Left lobe of liver (tissue), 2 donors: ENCODE results near the gene VPS39. TPM values are rescaled to one million over a fixed set of nuclear protein-coding genes. Genes with fewer than 3 reads are reported as not detected.
A peak's percentile ranks its signal among the peaks of the same experiment; 100 is the strongest.
"Not testable (repeated sequence)": the region's sequence is repeated elsewhere in the genome, so short reads cannot be mapped to it uniquely, and the experiment has no call there.

Source experiments
- ATAC-seq: fragments of 200-7000 bp; cut with Tn5 transposase; one replicate; pipeline ENCODE4 v1.9.1; 2020; ENCODE audit warnings: mild to moderate bottlenecking, moderate library complexity
- DNase-seq: peaks from one replicate; pipeline ENCODE4 v3.0.0-alpha.2; 2020; ENCODE audit warnings: low spot score
- total RNA-seq: library from RNA; stranded (reverse); gene quantifications from one replicate; pipeline ENCODE4 v1.2.1, GENCODE V29; 2021
- donor health status: DM: no; HTN: no; CAD: no; lungs with moderate emphysema.
- donor health status: DM: no; HTN: yes; CAD: no.

Gene VPS39, protein sequence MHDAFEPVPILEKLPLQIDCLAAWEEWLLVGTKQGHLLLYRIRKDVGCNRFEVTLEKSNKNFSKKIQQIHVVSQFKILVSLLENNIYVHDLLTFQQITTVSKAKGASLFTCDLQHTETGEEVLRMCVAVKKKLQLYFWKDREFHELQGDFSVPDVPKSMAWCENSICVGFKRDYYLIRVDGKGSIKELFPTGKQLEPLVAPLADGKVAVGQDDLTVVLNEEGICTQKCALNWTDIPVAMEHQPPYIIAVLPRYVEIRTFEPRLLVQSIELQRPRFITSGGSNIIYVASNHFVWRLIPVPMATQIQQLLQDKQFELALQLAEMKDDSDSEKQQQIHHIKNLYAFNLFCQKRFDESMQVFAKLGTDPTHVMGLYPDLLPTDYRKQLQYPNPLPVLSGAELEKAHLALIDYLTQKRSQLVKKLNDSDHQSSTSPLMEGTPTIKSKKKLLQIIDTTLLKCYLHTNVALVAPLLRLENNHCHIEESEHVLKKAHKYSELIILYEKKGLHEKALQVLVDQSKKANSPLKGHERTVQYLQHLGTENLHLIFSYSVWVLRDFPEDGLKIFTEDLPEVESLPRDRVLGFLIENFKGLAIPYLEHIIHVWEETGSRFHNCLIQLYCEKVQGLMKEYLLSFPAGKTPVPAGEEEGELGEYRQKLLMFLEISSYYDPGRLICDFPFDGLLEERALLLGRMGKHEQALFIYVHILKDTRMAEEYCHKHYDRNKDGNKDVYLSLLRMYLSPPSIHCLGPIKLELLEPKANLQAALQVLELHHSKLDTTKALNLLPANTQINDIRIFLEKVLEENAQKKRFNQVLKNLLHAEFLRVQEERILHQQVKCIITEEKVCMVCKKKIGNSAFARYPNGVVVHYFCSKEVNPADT
- total RNA-seq = 21.4 TPM

DNA sequence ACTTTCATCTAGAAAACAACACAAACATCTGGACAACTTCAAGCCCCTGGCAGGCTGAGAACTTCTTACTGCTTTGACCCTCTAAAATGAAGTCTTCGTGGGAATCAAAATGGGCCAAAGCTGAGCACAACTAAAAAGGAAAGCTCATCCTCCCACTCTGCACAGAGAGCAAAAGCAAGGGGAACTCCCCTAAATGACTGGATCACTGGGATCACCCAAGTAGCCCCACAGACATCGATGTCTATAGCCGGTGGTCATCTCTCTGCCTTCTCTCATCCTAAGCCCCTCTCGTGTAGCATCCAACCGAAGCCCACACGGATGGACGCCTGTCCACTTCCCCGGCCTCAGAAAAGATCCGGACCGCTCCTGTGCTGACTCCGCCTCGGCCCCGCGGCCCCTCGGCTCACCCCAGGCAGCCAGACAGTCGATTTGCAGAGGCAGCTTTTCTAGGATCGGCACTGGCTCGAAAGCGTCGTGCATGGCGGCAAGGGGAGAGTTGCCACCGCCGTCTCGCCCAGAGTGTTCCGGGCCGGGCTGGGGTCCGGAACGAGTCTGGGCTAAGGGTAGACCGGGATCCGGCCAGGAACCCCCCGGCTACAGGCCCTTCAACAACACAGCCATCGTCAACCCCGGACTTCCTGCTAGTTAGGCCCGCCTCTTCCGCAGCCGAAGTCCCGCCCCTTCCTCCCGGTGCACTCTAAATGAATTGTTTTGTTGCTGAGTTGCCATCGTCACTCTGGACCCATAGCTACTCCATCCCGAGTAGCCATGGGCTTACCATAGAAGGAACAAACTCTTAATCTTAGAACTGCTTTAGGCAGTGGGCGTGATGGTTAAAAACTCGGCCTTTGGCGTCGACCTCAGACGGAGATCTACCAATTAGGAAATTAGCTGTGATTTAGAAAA lies at the start of gene VPS39:
Gene VPS39, minus strand, starts transcription at position 631 of the 906 bp plus-strand sequence. Its CDS starts 151 bp downstream, at position 480.
- DNase-seq = peak; percentile 75
- peak; percentile 98 for ATAC-seq

DNA sequence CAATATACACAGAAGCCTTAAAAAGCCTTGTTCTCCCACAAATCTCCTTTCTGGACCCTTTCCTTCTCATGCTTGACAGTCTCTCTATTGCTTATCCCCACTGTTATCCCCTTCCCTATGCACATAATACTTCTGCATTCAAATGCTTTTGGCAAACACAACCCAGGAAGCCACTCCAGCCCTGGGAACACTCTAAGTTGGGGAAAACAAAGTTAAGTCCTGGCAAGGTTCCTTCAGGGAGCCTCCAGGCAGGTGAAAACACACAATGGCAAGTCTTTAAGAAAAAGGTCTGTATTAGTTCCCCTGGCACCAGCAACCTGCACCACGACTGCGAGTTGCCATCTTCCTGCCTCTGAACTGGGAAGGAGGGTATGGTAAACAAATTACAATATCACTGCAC lies 45.2 kb upstream of the VPS39 start:
- ATAC-seq (no peak), DNase-seq (no peak)

- no peak for ATAC-seq
- DNase-seq = no peak
These were observed 32.7 kb upstream of the VPS39 start for GRCh38 chr15:42240823-42241222.

GRCh38 chr15:42239528-42240182 lies 31.6 kb upstream of the VPS39 start:
- no peak for DNase-seq
- ATAC-seq = no peak

DNA sequence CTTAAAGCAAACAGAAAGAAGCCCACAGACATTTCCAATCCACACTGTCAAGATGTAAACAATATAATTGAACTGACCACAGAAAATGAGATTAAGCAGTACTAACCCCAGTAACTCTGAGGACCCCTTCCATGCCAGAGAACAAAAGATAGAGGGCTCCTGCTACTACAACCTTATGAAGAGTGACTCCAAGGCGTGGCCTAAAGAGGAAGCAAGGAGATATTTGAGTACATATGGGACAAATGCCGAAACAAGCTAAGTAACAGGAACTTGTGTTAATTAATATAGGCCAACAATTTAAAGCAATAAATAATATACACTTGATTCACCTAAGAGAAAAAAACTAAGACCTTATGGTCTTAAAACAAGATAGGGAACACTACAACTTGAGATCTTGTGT lies 25.0 kb upstream of the VPS39 start:
- no peak for ATAC-seq
- no peak for DNase-seq

- no peak for DNase-seq
- no peak for ATAC-seq
These were observed 24.5 kb upstream of the VPS39 start for GRCh38 chr15:42232606-42233005.

GRCh38 chr15:42231088-42231487 lies 23.0 kb upstream of the VPS39 start:
- DNase-seq (no peak), ATAC-seq (no peak)

- not testable (repeated sequence) for ATAC-seq, DNase-seq
These were observed 20.9 kb upstream of the VPS39 start for GRCh38 chr15:42228981-42229380.

DNA sequence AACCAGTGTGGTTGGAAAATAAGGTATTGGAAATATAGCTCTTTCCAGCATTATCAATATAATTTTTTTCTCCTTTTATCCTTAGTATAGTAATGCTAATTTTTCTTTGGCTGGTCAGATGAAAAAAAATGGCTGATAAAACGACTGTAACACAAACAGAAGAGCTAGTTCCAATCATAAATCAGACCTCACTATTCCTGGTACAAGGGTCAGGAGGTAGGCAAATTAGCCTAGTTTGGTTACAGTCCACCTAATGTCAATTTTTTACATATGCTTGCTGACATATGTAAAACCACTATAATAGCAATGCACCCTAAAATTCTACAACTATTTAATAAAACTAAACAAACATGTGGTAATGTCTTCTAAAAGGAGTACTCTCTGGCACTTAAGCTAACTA lies 19.9 kb upstream of the VPS39 start:
- DNase-seq = no peak
- ATAC-seq = no peak

DNA sequence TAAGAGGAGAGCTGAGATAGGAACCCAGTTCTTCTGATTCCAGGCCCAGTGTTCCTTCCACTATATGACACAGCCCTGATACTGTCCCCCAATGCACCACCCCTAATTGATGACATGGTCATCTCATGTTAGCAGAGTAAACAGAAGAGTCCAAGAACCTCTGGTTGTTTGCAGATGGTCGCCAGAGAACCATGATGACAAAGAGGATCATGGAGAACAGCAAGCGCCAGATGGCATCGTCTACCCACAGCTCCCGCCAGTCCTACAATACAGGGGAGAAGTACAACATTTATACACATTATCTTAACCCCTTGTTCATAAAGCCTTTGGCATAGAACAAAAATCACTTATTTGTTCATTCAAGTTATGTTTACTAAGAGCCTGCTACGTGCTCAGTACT lies 18.5 kb upstream of the VPS39 start:
- DNase-seq (no peak), ATAC-seq (peak; percentile 23)

GRCh38 chr15:42220216-42220615 lies 12.1 kb upstream of the VPS39 start:
- no peak for DNase-seq
- no peak for ATAC-seq

DNA sequence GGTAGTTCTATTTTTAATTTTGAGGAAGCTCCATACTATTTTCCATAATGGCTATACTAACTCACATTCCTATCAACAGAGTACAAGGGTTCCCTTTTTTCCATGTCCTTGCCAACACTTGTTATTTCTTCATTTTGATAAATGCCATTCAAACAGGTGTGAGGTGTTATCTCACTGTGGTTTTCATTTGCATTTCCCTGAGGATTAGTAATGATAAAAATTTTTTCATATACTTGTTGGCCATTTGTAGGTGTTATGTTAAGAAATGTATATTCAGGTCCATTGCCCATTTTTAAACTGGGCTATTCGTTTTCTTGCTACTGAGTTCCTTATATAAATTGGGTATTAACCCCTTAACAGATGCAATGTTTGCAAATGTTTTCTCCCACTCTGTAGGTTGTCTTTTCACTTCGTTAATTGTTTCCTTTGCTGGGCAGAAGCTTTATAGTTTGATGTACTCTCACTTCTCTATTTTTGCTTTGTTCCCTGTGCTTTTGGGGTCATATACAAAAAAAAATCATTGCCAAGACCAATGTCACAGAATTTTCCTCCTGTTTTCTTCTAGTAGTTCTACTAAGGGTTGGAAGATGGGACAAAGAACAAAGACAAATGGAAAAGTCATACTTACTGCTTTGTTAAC lies 11.0 kb upstream of the VPS39 start:
- ATAC-seq (no peak), DNase-seq (no peak)

DNA sequence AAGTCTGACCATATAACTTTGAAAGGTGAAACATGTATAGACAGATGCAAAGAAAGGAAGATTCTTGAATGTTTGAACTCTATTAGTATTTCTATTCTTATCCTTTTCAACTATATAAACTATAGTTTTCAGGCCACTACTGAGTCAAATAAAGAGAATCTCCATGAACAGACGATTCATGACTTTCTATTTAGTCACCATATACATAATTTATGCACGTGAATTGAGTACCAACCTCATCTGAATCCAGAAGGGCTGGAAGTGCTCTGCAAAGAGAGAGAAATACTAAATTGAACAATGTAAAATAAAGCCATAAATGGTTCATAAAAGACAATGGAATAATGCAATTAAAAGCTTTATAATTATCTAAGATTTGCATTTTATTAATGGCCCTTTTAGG lies 9.5 kb upstream of the VPS39 start:
- no peak for DNase-seq
- ATAC-seq = no peak

GRCh38 chr15:42215913-42216829 lies 8.1 kb upstream of the VPS39 start:
- ATAC-seq = peak; percentile 47

GRCh38 chr15:42214600-42214999 lies 6.5 kb upstream of the VPS39 start:
- ATAC-seq (no peak), DNase-seq (no peak)

More at GRCh38 chr15:42215913-42216829, 8.1 kb upstream of the VPS39 start:
- no peak for DNase-seq

DNA sequence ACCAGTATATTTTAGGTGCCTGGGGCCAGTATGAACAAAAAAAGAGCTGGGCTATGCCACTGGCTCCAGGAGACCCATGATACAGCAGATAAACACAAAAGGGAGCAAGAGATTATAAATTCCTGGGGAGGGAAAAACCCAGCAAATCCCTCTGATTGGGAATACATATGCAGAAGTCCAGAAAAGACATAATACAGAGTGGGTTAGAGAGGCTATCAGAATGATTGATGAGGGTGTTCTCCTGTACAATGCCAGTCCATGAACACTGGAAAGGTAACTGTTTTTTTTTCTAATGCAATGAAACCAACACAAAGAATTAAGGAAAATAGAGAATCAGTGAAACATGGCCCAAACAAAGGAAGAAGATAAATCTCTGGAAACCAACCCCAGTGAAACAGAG lies 5.4 kb upstream of the VPS39 start:
- no peak for ATAC-seq

GRCh38 chr15:42210696-42211095 lies 2.6 kb upstream of the VPS39 start:
- ATAC-seq = peak; percentile 51
- no peak for DNase-seq

More for the DNA sequence above, 5.4 kb upstream of the VPS39 start:
- DNase-seq = no peak

- DNase-seq (no peak), ATAC-seq (no peak)
These were observed 1.7 kb downstream of the VPS39 start for GRCh38 chr15:42206406-42206805.

- DNase-seq (no peak), ATAC-seq (no peak)
These were observed 4.2 kb downstream of the VPS39 start for GRCh38 chr15:42203891-42204290.
